Astrocyte of the spinal cord (primary cell): ENCODE measurements around the gene MAP7.
A peak's percentile ranks its signal among the peaks of the same experiment; 100 is the strongest.
"Not testable (repeated sequence)": the region's sequence is repeated elsewhere in the genome, so short reads cannot be mapped to it uniquely, and the experiment has no call there.

Experiments used
- DNase-seq: peaks from one replicate; pipeline ENCODE4 v3.0.0; 2011; ENCODE audit warnings: low read depth, low spot score
- H3K4me3 ChIP-seq: 2 replicates; pipeline ENCODE4 v1.5.1; 2011; ENCODE audit warnings: low read depth, mild to moderate bottlenecking, low read length, moderate library complexity
- CTCF ChIP-seq: IDR thresholded peaks from 2 replicates; pipeline ENCODE4 v1.5.1; 2012; ENCODE audit warnings: low read depth, mild to moderate bottlenecking, low read length, inconsistent platforms
- in situ Hi-C: cut with HindIII; loops from 2 replicates; pipeline ENCODE4 v1.10.0; 2017; ENCODE audit warnings: low sequenced_read_pairs

Gene MAP7

GRCh38 chr6:136502786-136503185 is 47.4 kb downstream of the MAP7 start:
- peak; percentile 18 for DNase-seq
- H3K4me3 ChIP-seq = no peak overlapping the region
- in situ Hi-C loops = no loop called here
- no peak for TF ChIP-seq CTCF

DNA sequence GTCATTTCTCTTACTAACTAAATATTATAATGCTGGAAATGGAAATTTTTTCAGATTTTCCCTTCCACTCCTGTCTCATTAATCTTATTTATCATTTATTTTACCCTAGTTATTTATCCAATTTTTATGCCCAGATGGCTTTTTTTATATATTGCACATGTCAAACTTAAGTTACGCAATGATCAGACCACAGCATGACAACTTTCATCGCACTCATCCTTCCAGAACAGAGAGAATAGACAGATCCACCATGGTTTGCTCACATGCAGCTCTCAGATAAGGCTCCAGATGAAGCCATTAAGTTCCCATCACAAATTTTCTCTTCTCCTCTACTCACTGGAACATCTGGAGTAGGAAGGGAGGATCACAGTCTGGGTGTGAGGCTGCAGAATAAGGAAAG is 48.7 kb downstream of the MAP7 start:
- no peak for DNase-seq
- in situ Hi-C loops = no loop called here
- no peak for TF ChIP-seq CTCF
- no peak overlapping the region for H3K4me3 ChIP-seq

- no peak for DNase-seq
Measured at GRCh38 chr6:136501096-136501495, 49.1 kb downstream of the MAP7 start.

DNA sequence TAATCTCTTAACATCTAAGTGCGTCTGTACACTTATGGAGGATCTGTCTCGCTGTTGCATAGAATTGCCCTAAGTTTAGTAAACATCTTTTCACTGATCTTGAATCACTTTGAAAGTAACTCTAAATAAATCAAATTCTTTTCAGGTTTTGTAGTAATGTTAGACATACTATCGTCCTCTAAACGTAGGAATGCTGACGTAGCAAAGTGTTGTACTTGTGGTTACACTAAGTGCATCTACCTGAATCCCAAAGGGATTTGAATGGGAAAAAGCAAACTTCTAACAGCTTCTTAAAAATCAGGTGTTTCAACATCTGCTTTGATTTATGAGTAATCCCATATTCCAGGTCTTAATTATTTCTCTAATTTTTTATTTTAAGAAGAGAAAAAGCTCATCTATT is 49.8 kb downstream of the MAP7 start:
- in situ Hi-C loops = no loop called here
- DNase-seq = no peak
- TF ChIP-seq CTCF = no peak
- H3K4me3 ChIP-seq = no peak overlapping the region

More at GRCh38 chr6:136501096-136501495, 49.1 kb downstream of the MAP7 start:
- in situ Hi-C loops = no loop called here
- H3K4me3 ChIP-seq = no peak overlapping the region
- TF ChIP-seq CTCF = no peak

- TF ChIP-seq CTCF = no peak
- in situ Hi-C loops = no loop called here
- no peak for DNase-seq
- no peak overlapping the region for H3K4me3 ChIP-seq
Measured at GRCh38 chr6:136499370-136499769, 50.9 kb downstream of the MAP7 start.

- in situ Hi-C loops, DNase-seq, H3K4me3 ChIP-seq: not testable (repeated sequence)
Measured at GRCh38 chr6:136496449-136496848, 53.8 kb downstream of the MAP7 start.

DNA sequence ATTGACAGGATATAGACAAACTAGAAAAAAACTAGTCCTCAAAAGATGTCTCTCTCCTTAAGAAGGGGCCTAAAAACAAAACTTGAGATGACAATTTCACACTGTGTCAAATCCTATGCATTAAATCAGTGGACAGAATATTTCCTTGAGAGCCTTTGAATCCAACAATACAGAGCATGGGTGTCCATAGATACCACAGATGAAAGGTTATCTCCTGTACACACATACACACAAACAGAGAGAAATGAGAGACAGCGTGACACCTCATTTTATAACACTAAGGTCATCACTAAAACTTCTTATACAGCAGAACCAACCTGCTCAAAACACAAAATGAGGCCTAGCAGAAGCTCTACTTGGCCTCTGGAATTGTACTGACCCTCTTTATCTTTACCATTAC is 55.5 kb downstream of the MAP7 start:
- H3K4me3 ChIP-seq = no peak overlapping the region
- TF ChIP-seq CTCF = no peak
- in situ Hi-C loops = no loop called here

More for the DNA sequence above, 55.5 kb downstream of the MAP7 start:
- no peak for DNase-seq
